CD4-positive, alpha-beta T cell treated with Interleukin-15 for 4 hours (primary cell): ENCODE results near the gene CDC42SE1.
"Not testable (repeated sequence)": the region's sequence is repeated elsewhere in the genome, so short reads cannot be mapped to it uniquely, and the experiment has no call there.

Source experiments
- DNase-seq: peaks from one replicate; pipeline ENCODE4 v3.0.0-alpha.2; 2020; ENCODE audit warnings: low spot score

CDC42SE1 gene, protein sequence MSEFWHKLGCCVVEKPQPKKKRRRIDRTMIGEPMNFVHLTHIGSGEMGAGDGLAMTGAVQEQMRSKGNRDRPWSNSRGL

DNA sequence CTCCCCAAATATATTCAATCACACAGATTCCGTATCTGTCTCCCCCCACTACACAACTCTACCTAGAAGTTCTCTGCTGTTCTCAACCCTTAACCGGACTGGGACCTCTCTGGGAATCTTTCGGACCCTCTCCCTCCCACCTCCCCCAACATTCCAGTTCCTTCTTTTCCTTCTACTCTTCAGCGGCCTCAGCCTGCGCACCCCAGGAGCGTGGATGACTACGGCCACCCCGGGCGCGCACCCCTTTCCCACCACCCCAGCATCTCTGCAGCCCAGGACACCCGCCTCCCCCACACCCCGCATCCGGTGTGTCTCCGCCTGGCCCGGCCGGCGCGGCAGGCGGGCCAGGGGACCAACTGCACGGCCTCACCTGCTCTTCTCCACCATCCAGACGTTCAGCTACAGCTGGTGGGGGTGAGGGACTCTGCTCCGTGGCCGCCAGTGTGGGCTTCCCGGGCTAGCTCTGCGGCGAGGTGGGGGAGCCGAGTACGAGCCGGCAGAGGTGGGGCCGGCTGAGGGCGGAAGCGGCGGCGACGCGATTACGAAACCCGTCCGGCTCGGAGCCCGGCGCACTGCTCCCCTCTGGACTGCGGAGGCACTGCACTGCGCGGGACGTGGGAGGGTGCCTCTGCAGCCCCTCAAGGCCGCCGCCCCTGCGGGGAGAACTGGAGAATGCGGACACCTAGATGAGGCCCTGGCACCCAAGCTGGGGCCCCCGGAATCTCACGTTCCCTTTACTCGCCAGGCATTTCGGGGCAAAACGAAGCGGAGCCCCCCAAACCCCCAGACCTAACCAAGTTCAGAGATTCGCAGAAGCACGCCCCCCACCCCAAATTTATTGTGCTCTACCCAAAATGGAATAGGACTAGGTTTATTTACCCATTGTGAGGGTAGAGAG lies at the start of gene CDC42SE1:
CDC42SE1 (minus strand) TSS at position 514 of the 898 bp plus-strand sequence. CDS start 3,892 bp downstream, outside the sequence.
- peak; percentile 83 for DNase-seq

DNA sequence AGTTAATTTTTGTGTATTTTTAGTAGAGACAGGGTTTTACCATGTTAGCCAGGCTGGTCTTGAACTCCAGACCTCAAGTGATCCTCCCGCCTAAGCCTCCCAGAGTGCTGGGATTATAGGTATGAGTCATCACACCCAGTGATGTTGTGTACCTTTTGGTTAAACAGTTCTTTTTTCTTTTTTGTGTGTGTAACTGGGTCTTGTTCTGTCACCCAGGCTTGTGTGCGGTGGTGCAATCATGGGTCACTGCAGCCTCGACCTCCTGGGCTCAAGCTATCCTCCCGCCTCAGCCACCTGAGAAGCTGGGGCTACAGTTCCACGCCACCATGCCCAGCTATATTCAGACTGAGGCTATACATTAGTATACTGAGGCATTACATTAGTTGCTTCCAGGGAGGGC lies 48.9 kb upstream of the CDC42SE1 start:
- DNase-seq = no peak

DNA sequence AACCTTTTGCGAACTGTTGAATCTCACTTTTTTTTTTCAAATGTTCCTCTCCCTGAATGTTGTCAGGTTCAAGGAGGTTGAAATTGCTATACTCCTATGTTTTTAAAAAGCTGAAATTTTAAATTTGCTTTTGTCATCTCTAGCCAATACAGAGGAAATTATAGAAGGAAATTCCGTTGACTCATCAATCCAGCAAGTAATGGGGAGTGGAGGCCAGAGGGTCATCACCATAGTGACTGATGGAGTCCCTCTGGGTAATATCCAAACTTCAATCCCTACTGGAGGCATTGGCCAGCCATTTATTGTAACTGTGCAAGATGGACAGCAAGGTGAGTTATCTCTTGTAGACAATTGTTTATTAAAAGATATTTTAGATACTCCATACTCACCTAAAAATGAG lies 47.5 kb upstream of the CDC42SE1 start:
- DNase-seq = no peak

DNA sequence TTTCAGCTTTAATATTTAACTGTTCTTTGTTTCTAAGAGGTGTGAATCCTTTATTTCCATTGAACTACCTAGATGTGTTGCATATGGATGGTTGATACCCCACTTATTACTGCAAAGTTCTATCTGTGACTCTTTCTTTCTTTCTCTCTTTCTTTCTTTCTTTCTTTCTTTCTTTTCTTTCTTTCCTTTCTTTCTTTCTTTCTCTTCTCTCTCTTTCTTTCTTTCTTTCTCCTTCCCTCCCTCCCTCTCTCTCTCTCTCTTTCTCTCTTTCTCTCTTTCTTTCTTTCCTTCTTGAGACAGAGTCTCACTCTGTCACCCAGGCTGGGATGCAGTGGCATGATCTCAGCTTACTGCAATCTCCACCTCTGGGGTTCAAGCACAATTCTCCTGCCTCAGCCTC lies 45.2 kb upstream of the CDC42SE1 start:
- DNase-seq = no peak

DNA sequence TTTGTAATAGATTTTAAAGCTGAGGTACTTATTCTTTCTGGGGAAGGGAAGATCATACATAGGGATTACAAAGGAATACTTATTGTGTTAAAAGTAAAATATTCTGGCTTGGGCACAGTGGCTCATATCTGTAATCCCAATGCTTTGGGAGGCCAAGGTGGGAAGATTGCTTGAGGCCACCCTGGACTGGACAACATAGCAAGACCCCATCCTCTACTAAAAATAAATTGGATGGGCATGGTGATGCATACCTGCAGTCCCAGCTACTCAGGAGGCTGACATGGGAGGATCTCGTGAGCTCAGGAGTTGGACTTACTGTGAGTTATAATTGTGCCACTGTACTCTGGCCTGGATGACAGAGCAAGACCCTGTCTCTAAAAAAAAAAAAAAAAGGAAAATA lies 38.7 kb upstream of the CDC42SE1 start:
- no peak for DNase-seq

DNA sequence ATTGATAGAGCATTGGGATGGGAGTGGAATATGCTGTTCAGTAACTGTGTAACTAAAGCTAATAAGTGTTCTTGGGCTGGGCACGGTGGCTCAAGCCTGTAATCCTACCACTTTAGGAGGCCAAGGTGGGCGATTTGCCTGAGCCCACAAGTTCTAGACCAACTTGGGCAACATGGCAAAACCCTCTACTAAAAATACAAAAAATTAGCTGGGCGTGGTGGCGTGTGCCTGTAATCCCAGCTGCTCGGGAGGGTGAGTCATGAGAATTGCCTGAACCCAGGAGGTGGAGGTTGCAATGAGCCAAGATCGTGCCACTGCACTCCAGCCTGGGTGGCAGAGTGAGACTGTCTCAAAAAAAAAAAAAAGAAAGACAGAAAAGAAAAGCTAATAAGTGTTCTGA lies 38.0 kb upstream of the CDC42SE1 start:
- DNase-seq = not testable (repeated sequence)

DNA sequence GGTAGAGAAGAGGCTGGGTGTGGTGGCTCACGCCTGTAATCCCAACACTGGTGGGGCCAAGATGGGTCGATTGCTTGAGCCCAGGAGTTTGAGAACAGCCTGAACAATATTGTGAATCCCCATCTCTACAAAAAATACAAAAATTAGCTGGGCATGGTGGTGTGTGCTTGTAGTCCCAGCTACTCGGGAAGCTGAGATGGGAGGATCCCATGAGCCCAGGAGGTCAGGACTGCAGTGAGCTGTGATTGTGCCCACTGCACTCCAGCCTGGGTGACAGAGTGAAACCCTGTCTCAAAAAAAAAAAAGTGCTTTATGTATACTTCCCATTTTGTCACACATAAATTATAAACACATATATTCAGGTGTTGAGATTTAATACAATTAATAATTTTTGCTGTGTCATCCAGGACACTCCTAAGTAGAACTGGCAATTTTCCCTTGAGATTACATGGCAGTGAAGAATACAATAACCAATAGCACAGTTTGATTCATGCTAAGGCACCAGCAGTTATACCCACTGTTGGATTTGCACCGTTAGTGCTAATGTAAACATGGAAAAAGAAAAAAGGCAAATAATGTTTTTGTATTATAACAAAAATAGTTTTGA lies 26.6 kb upstream of the CDC42SE1 start:
- DNase-seq = no peak

DNA sequence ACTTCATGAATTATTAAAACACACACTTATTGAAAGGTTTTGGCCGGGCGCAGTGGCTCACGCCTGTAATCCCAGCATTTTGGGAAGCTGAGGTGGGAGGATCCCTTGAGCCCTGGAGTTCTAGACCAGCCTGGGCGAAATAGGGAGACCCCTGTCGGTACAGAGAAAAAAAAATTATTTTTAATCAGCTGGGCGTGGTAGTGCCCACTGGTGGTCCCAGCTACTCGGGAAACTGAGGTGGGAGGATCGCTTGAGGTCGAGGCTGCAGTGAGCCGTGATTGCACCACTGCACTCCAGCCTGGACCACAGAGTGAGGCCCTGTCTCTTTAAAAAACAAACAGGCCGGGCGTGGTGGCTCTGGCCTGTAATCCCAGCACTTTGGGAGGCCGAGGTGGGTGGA lies 12.8 kb upstream of the CDC42SE1 start:
- DNase-seq = no peak

DNA sequence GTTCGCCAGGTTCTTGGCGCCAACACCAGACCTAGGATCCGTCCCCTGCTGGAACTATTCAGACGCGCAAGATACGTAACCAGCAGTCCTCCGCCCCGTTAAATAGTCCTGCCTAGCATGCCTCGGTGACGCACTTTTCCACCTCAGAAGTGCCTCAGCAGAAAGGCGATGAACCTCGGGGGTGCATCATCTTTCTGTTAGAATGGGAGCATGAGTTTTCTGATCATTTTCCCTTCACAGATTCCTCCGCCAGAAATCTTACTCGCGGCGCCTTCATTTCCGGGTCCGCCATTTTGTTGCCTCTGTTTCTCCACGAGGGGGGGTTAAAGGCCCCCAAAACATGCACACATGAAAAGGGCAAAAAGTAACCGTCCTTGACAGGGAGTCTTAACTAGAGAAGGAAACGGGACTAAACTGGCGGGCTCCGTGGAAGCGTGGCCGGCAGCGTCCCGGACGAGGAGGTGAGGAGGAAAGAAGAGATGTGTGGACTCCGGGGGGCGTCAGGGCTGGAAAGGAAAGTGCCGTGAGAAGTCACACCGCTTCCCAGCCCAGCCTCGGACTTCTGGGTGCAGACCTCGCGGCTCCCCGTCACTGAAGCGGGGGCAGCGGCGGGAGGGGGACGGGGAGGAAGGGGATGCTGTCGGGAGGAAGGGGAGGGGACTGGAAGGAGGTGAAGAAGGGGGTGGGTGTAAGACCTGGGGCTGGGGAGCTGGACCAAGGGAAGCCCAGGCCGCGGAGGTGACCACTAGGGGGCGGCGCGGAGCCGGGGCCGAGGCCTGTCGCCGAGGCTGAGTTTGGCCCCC lies 11.3 kb upstream of the CDC42SE1 start, which contains the start of gene GABPB2:
GABPB2 (plus strand) TSS at position 288 of the 803 bp plus-strand sequence. CDS start 17,429 bp downstream, outside the sequence.
- peak; percentile 85 for DNase-seq

DNA sequence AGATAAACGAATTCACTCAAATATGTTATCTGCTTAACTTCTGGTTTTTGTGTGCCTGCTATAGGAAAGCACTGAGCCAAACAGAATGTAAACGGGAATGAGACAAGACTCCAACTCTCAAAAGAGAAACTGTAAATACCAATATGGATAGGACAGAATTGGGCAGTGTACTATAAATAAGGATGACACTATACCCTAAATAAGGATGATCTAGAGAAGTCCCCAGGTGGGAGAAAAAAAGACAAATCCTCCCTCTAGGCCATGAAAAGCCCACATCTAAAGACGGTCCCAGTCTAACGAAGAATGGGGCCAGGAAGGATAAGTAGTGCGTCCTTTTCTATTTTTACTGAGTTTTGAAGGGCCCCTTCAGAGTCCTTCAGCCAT lies 9.7 kb upstream of the CDC42SE1 start:
- DNase-seq = no peak

DNA sequence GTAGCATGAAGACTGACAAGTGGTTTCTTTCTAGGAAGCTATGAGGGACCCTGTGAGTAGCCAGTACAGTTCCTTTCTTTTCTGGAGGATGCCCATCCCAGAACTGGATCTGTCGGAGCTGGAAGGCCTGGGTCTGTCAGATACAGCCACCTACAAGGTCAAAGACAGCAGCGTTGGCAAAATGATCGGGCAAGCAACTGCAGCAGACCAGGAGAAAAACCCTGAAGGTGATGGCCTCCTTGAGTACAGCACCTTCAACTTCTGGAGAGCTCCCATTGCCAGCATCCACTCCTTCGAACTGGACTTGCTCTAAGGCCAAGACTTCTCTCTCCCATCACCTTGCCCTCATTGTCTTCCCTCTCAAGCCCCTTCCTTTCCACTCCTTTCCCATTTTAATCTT lies 7.8 kb upstream of the CDC42SE1 start:
- DNase-seq = no peak

DNA sequence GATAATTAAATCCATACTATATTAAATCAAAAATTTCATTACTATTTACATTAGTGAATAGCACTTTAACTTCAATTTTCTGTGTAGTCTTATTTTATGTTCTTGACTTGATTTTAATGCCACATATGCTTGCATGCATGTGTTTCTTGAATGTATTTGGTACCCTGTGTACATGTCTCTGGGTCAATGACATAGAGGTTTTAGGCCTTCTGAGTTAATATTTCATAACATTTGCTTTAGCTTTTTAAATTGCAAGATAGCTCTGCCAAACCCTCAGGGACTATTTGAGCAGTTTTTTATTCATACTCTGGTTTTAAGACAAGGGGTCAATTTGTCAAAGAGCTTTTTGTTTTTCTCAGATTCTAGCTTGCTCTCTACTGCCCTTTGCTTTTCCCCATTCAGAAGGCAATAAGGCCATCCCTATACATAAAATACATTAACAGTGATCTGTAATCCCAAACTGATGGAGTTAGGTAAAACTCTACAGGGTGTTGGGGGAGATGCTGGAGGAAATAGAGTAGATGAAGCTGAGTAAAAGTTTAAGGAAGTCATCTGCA lies 5.7 kb upstream of the CDC42SE1 start:
- no peak for DNase-seq

DNA sequence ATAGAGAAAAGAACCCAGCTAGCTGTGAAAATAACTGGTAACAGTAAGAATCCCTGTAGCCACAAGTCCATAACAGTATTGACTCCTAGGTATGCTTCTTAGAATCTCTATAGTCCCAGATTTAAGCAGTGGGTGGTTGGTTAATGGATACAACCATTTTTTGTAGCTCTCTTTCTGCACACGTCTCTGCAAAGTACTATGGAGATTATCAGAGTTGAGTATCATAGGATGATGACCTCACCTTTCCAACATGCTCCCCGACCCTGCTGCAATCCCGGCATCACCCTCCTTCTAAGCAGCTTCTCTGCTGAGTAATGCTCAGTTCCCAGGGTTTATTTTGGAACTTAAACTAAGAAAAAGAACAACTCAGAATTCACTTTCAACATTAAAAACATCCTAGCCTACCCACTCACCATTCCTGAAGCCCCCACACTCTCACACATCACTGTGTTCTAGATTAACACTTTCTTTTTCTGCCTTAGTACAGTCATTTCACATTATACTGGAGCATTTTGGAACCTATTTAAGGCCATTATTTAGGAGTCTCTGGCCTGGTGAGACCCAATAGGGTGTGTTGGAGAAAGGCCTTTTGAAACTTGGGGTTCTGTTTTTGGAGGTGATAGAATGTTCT lies 3.4 kb upstream of the CDC42SE1 start:
- no peak for DNase-seq

DNA sequence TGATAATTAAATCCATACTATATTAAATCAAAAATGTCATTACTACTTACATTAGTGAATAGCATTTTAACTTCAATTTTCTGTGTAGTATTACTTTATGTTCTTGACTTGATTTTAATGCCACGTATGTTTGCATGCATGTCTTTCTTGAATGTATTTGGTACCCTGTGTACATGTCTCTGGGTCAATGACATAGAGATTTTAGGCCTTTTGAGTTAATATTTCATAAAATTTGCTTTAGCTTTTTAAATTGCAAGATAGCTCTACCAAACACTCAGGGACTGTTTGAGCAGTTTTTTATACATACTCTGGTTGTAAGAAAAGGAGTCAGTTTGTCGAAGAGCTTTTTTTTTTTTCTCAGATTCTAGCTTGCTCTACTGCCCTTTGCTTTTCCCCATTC lies 2.3 kb upstream of the CDC42SE1 start:
- no peak for DNase-seq

DNA sequence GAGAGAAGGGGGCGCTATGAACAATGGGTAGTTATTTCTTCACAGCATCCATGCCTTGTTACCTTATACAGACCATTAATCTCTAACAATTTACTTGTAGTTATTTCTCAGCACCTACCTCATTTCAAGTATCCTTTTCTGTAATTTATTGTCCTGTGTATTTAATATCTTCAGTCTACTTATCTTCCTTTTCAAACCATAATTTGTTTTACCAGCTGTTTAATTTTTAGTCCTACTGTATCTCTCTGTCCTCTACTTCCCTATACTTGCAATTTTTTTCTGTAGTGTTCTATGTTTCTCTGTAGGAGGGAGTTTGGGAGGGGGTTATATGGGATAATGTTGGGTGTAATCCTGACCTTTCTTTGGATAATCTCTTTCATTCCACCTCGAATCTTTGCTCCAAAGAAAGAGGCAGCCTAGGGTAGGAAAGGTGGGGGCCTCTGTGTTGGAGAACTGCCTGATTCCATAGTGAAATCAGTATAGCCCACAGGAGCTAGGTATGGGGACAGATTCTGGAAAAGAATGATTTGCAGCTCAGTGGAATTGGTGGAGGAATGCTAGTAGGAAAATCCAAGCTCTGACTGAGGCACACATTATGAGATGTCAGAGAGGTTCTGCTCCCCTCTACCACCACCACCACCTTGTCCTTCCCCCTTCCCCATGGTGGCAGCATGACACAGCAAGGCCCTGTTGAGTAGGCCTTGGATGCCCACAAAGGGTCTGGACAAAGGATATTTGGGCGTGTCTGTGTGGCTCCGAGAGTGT lies 1.4 kb upstream of the CDC42SE1 start:
- DNase-seq = no peak

DNA sequence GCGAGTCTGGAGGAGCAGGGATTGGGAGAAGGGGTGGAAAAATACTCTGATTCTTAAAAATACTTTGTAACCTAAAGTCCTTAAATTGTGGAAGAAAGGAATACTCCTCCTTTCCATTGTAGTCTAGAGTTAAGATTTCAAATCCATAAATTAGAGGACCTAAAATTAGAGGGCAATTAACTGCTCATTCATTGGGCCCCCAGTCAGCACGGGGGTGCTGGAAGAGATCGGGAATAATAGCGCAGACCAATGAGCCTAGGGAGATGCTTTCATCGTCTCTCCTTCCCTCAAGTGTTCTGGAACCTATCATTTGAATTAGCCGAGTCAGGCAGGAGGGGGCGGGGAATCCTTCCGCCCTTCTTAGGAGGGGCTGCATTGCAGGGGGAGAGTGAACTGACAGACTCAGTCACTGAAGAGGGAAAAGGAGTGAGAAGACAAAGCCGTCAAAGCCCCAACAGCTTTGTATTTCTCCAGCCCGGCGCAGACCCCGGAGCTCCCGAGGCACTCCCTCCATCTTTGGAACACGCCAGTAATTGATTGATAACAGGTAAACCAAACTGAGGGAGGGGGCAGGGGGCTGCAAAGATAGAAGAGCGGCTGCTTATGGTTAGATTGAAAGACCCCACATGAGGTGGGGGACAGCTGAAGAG lies 710 bp upstream of the CDC42SE1 start, which contains the start of gene MLLT11:
MLLT11 (plus strand) TSS at position 391 of the 650 bp plus-strand sequence. CDS start 6,828 bp downstream, outside the sequence.
- no peak for DNase-seq

DNA sequence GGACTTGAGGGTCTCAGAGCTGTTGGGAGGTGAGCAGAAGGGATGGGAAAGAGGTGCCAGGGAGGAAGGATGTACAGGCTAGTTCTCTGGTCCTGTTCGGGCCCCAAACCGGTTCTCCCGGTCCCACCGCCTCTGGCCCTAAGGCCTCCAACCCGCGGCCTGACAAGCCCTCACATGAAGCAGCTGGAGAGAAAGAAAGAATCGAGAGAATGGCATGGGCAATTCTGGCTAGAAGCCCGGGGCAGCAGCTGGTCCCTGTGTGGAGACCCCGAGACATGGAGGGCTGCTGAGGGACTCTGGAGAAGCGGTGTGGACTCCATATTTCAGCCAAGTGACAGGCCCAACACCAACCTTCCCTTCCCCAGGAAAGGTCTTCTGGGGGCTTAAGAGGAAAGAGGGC lies 730 bp downstream of the CDC42SE1 start:
- no peak for DNase-seq

DNA sequence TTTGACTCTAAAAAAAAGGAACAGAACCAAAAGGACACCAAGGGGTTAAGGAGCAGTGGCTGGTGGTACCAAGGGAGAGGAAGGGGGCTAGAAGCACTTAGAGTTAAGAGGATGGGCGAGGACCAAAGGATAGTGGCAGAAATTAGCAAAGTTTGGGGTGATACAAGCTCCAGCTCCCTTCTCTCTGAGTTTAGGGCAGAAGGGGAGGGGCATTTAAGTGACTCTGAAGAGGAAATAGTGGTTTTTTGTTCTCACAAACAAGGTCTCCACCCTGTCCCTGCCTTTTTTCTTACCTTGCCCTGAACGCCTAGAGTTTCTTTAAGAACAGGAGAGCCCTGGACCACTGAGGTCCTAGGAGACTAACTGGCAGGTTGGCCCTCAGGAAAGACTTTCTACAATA lies 3.3 kb downstream of the CDC42SE1 start:
- DNase-seq = peak; percentile 71

DNA sequence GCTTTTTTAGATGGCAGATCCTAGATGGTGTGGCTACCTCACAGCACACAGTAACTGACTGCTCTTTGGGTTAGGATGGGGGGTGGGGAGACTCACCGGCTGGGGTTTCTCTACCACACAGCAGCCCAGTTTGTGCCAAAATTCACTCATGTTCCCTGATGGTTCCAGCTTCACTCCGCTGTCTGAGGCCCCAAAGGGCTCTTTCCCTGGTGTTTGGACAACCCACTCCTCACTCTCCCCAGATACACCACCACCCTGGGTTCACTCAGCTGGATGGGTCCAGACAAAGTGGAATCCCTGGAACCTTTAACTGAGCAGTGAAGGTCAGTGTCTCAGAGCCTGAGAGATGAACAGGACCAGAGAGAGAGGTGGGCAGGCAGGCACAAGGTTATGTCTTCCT lies 3.8 kb downstream of the CDC42SE1 start:
- DNase-seq = no peak

DNA sequence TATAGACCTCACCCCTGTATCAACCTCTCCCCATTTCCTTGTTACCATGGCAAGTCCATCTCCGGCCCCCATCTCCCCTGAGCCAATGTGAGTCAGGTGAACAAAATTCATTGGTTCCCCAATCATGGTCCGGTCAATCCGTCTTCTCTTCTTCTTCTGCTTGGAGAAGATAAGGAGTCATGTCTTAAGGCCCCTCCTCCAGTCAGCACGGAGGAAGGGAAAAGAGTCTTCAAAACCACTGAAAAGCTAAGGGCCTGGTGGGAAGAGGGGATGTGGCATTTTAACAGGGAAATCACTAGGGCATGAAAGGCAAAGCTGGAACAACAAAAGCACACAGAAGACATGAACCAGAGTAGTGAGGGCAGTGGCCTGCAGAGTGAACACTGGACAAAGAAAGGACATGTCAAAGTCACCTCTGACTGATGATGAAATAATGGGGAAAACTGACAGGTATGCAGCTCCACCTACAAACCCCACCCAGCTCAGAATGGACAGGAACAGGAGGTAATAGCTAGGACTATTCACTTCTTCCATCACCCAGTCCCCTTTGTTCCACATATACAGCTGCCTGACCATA lies 4.4 kb downstream of the CDC42SE1 start:
- no peak for DNase-seq
